ENCODE data around the gene SMG6.
A peak's percentile ranks its signal among the peaks of the same experiment; 100 is the strongest.

The SMG6 gene

DNA sequence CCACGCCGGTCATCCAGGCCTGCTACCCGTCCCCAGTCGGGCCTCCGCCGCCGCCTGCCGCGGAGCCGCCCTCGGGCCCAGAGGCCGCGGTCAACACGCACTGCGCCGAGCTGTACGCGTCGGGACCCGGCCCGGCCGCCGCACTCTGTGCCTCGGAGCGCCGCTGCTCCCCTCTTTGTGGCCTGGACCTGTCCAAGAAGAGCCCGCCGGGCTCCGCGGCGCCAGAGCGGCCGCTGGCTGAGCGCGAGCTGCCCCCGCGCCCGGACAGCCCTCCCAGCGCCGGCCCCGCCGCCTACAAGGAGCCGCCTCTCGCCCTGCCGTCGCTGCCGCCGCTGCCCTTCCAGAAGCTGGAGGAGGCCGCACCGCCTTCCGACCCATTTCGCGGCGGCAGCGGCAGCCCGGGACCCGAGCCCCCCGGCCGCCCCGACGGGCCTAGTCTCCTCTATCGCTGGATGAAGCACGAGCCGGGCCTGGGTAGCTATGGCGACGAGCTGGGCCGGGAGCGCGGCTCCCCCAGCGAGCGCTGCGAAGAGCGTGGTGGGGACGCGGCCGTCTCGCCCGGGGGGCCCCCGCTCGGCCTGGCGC is 246.3 kb downstream of the SMG6 start:
- no peak for DNase-seq

DNA sequence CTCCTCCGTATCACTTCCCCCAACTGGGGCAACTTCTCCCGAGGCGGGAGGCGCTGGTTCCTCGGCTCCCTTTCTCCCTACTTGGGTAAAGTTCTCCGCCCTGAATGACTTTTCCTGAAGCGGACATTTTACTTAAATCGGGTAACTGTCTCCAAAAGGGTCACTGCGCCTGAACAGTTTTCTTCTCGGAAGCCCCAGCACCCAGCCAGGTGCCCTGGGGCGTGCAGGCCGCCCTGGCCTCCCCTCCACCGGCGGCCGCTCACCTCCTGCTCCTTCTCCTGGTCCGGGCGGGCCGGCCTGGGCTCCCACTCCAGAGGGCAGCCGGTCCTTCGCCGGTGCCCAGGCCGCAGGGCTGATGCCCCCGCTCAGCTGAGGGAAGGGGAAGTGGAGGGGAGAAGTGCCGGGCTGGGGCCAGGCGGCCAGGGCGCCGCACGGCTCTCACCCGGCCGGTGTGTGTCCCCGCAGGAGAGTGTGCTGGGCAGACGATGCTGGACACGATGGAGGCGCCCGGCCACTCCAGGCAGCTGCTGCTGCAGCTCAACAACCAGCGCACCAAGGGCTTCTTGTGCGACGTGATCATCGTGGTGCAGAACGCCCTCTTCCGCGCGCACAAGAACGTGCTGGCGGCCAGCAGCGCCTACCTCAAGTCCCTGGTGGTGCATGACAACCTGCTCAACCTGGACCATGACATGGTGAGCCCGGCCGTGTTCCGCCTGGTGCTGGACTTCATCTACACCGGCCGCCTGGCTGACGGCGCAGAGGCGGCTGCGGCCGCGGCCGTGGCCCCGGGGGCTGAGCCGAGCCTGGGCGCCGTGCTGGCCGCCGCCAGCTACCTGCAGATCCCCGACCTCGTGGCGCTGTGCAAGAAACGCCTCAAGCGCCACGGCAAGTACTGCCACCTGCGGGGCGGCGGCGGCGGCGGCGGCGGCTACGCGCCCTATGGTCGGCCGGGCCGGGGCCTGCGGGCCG is 247.1 kb downstream of the SMG6 start:
- DNase-seq = peak; percentile 34

DNA sequence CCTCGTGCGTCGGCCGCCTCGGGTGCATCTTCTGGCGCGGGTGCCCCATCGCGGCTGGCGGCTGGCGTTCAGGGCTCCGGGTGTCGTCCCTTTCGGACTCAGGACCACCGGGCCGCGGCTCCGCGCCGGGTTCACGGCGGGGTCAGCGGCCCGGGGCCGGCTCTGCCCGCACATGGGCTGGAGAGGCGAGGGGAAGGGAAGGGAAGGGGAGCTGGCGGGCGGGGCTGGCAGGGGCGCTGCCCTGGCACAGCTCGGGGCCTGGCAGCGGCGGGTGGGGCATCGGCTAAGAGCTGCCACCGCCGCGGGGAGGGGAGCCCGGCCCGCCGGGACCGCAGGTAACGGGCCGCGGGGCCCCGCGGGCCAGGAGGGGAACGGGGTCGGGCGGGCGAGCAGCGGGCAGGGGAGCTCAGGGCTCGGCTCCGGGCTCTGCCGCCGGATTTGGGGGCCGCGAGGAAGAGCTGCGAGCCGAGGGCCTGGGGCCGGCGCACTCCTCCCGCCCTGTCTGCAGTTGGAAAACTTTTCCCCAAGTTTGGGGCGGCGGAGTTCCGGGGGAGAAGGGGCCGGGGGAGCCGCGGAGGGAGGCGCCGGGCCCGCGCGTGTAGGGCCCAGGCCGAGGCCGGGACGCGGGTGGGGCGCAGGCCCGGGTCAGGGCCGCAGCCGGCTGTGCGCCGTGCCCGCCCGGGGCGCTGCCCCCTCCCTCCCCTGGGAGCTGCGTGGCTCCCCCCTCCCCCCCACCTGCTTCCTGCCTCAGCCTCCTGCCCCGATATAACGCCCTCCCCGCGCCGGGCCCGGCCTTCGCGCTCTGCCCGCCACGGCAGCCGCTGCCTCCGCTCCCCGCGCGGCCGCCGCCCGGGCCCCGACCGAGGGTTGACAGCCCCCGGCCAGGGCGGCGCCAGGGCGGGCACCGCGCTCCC is 248.0 kb downstream of the SMG6 start:
- DNase-seq = no peak

DNA sequence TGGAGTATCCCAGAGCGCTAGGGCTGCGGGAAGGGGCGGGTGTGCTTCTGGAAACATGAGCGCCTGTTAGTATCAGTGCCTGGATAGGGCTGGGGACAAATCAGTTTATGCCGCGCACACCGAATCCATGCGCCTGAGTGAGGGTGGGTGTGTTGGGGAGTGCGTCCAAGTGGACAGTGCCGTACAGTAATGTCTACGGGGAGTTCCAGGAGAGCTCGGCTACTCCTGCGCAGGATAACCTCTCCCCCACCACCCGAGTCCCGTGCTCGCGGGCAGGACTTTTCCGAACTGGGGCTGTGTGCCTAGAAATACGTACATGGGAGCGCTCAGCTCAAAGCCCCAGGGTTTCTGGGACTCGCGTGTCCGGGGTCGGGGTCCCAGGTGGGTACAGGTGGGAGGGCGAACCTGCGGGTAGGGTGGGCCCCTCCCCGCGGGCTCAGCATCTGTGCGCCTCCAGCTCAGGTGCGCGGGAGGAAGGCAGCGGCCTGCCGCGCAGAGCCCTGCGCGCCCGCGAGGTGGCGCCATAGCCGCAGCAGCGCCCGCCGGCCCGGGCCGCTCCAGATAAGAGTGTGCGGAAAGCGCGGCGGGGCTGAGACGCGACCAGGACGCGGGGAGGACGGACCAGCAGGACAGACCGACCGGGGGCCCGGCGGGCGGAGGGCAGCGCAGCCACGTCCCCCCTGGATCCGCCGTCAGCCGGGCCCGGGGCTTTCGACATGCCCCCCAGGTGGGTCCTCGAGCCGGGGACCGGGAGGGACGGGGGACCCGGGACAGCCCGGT is 248.9 kb downstream of the SMG6 start, which contains the start of gene HIC1:
HIC1 (plus strand) TSS at position 592 of the 780 bp plus-strand sequence. CDS start 1,588 bp downstream, outside the sequence.
- DNase-seq = peak; percentile 71

DNA sequence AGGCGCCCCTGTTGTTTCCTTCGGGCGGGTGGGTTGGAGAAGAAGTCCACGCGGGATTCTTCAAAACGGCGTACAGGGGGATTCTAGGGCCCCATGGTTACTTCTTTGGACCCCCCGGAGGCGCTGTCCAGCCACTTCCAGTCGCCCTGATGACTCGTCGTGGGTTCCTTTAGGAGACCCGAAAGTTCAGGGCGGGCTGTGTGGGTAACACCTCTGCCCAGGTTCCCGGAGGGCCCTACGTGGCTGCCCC is 249.4 kb downstream of the SMG6 start:
- DNase-seq = no peak

DNA sequence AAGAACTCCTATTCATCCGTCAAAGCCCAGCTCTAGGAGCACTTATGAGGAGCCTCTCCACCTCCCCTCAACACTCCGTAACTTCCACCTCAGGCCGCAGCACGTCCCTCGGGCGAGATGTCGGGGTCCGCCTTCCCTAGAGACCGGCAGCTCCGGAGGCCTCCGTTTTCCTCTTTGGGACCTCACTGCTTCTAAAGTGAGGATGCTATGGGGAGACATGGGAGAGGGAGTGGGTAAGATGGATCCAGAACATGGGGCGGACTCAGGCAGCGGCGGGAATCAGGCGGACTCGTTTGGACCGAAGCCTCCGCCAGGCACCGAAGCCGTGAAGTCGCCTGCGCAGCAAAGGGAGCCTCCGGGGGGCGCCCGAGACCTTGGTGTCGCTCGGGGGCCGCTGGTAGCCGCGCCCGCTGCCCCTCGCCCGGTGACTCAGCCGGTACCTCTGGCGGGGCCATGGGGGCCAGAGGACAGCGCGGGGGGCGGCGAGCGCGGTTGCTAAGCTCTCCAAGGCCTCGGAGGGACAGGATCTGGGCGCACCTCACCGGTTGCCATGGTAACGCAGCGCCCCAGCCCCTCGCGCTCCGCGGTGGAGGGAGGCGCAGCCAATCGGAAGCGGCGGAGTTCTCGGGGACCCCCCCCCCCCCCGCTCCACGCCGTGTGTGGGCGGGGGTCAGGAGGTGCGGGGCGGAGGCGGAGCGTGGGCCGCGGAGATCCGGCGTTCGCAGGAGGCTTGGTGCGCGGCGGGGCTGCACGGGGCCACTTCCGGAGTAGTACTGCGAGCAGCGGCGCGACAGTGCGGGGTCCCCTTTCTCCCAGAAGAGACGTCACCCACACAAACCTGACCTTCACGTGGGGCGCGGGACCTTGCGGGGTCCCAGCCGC is 250.0 kb downstream of the SMG6 start:
- peak; percentile 74 for DNase-seq

DNA sequence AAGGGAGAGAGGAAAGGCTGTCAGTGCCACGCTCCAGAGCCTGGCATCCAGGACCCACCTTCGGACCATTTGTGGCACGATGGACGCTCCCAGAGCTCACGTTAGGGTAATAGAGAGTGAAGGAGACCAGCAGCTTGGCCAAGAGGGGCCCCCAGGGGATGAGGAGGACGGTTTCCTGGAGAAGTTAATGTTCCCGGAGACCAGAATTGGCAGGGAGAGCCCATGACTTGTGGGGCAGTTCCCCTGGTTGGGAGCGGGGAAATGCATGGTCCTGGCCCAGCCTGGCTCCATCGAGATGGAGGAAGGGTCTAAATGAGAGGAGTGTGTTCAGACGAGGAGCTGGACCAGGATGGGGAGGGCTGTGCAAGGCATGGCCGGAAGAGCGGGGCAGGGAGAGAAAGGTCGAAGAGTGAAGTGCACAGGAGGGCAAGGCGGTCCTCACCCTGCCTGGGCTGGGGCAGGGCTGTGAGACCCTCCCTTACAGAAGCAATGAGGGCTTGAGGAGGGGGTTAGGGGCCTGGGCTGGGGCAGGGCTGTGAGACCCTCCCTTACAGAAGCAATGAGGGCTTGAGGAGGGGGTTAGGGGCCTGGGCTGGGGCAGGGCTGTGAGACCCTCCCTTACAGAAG is 251.5 kb downstream of the SMG6 start:
- no peak for DNase-seq

DNA sequence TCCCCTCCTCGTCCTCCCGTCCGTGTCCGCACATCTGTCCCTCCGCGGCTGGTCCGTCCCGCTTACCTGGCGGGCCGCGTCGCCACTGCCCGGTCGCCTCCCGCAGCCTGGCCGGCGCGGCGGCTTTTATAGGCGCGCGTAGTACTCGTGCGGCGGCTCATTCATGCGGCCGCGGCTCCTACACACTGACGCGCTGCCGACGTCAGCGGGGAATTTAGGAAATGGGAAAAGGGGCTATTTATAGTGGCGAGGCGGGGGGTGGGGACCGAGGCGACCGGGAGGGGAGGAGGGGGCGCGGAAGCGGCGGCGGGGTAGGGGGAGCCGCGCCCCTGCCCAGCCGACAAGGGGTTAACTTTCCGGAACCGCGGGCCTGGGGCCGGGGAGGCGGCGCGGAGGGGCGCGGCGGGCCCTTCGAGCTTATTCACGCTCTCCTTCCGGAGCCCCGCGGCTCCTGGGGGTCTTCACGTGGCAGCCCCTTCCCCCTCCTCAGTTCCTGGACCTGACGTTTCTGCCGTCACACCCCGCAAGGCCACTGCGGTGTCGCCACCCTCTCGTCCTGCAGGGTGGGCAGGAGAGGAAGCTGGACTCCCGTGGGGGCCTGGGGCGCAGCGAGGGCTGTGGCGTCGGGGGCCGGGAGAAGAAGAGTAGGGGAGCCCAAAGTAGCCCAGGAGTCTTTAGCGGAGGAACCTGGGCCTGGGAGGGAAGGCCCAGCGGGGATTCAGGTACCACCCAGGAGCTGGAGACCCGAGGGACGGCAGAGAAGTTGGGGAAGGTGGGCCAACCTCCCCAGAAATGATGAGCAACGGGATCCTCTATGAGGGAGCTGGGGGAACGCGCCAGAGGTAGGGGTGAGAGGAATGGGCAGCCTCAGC is 252.3 kb downstream of the SMG6 start:
- no peak for DNase-seq

DNA sequence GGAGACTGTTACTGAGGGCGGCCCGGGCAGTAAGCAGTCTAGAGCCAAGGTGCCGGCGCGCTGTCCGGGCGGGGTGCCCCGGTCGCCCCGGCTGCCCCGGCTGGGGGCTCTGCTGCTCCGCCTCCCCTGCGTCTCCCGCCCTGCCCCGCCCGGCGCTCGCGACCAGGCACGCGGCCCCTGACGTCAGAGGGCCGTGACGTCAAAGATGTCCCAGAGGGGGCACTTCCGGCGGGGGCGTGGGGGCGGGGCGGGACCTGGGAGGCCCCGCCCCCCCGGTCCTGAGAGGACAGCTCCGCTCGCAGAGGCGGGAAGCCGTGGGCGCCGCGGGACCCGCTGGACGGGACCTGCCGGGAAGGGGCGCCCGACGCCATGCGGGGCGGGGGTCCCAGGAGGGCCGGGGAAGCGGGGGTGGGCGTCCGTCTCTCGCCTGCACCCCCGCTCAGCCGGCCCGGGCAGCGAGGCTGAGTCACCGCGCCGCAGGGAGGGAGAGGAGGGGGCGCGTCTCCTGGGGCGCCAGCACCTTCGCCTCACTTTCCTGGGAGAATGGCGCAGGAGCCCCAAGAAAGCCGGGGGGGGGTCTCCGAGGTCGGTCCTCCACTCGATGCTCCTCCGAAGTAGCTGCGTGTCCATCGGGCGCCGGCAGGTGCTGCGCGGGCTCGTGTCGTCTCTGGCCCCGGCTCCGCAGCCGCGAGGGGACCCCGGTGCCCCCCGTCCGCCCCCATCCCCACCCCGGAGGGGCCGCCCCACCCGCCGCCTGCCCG is 253.1 kb downstream of the SMG6 start:
- DNase-seq = peak; percentile 75

DNA sequence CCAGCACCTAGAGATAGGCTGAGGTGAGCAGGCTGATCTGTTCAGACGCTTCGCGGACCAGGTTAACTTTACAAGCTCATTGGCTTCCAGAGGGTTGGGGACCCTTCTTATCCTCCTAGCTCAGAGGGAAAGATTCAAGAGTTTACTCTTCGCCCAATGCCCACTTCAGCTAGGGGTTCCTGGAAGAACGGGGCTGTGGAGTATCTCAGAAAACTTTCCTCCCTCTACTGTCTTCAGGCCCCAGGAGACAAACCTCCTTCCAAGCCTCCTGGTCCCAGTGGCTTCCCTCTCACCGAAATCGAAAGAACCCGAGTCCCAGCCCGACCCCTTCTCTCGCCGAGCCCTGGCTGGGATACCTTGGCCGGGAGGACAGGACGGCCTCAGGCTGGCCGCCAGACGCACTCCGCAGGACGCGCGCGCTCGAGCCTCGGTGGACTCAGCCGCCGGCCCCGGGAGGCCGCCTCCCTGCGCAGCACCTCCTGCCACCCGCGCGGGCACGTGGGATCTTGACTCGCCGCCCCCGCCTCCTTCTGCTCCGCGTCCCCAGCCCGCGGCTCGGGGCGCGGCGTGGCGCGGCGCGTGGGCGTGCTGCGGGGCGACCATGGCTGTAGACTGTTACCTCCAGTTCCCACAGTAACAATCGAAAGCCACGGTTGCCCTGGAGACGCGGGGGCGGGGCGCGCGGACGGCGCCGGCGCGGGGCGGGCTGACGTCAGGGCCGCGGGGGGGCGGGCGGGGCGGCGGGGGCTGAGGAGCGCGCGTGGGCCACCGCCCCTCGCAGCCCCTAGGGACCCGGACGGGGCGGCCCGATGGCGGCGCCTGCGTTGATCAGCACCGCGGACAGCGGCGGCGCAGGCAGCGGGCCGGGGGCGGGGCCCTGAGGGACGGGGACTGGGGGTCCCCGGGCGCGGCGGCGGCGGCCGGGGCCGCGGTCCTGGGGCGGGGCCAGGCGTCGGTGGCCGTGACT is 254.0 kb downstream of the SMG6 start:
- peak; percentile 88 for DNase-seq

DNA sequence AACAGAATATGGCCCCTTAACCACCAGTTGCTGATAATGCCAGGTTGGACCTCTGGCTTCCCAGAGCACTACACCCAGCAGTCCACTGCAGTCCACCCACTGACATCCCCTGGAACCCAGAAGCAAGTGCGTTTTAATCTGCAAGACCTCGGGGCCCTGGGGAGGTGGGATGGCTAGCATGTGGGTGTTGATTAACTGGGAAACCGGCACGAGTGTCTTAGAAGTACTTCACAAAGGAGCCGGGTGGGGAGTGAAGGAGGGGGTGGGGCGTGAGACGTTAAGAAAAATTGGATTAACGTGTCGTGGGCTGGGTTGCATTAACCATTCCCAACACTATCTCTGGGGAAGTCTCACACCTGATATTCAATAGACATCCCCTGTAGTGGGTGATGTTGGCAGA is 254.8 kb downstream of the SMG6 start:
- DNase-seq = no peak

DNA sequence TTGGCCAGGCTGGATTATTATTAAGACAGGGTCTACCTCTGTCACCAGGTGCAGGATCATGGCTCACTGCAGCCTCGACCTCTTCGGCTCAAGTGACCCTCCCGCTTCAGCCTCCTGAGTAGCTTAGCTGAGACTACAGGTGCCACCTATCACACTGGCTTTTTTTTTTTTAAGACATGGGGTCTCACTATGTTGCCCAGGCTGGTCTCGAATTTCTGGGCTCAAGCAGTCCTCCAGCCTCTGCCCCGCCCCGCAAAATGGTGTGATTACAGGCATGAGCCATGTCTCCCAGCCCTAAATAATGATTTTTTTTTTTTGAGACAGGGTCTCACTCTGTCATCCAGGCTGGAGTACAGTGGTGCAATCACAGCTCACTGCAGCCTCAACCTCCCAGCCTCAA is 256.0 kb downstream of the SMG6 start:
- DNase-seq = no peak

DNA sequence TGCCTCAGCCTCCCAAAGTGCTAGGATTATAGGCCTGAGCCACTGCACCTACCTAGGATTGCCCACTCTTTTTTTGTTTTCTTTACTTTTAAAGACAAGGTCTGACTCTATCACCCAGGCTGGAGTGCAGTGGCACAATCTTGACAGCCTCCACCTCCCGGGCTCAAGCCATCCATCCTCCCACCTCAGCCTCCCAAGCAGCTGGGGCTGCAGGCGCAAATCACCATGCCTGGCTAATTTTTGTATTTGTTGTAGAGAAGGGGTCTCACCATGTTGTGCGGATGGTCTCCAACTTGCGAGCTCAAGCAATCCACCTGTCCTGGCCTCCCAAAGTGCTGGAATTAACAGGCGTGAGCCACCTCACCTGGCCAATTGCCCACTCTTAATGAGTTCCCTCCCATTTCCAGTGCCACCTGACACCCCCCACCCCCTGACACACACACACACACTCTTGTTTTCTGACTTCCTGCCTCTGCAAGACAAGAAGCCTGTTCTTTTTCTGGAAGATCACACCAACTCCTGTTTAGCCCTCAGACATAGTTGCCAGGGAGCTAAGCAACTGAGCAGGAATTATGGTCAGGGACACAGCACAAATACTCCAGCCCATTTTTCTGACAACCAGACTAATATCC is 259.2 kb downstream of the SMG6 start:
- DNase-seq = no peak

DNA sequence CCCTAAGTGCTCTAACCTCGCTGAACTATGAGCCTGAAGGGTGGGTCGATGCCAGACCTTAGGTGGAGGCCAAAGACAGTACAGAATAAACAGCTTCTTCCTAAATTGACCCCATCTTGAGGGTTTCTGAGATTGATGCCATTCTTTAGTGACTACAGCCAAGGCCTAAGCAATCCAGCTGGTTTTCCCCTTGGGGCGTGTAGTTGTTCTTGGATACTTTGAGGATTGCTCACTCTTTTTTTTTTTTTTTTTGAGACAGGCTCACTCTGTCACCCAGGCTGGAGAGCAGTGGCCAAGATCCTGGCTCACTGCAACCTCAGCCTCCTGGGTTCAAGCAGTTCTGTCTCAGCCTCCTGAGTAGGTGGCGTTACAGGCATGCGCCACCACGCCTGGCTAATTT is 259.8 kb downstream of the SMG6 start:
- DNase-seq = no peak

DNA sequence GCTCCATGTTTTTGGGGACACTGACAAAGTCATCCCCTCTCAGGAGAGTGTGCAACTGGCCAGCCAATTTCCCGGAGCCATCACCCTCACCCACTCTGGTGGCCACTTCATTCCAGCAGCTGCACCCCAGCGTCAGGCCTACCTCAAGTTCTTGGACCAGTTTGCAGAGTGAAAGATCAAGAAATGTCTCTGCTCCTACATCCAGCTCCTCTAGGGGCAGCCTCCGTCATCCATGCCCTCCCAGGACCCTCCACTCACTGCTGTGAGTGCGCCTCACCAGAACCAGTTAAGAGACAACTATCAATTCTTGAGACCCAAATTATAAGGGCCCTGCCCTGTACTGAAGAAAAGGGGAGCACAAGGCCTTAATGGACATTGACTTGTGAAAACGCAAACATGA is 260.7 kb downstream of the SMG6 start:
- no peak for DNase-seq

DNA sequence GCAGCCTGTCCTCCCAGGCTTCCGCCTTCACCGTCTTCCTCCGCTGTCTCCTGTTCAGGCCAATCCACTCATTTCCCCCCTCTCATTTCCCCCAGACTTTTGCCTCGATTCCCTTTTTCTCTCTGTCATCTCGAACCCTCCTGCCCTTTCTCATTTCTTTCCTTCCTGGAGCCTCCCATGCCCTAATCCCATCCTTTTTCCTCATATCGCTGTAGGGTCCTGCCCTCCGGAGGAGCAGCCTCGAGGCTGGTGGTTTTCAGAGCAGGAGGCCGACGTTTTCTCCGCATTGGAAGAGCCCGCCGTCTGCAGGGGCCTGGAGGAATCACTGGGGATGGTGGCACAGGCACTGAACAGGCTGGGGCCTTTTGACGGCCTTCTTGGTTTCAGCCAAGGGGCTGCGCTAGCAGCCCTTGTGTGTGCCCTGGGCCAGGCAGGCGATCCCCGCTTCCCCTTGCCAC is 261.2 kb downstream of the SMG6 start:
- no peak for DNase-seq

All from T-helper 9 cell (primary cell).